ENCODE data around the gene FBXO44. TPM values are rescaled to one million over a fixed set of nuclear protein-coding genes. Genes with fewer than 3 reads are reported as not detected.
A peak's percentile ranks its signal among the peaks of the same experiment; 100 is the strongest.

The FBXO44 gene
- total RNA-seq, 2 experiments from 2014 or later, result 21.6 to 23.6 TPM

DNA sequence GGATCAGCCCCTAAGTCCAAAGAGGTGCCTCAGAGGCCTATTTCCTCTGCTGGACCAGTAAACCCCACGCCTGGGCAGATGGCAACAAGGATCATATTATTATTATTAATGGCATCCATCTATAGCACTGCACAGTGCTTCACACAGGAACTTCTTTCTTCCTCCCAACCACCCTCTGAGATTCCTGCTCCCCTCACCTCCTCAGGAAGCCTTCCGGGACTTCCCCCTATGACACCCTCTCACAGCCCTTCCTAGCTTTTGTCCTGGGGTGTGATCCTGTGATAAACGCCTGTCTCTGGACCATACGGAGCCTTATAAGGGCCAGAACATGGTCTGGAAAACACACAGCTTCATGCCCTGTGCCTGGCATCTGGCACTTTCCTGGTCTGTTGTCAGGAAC lies 3.7 kb upstream of the FBXO44 start:
- H3K36me3 Mint-ChIP-seq (ENCODE audit: low read depth), result no peaks in the 10 kb centered on the region
- H3K27me3 Mint-ChIP-seq (ENCODE audit: low read depth), result no peaks in the 10 kb centered on the region
- peak overlapping the region; percentile 55 for H3K4me3 Mint-ChIP-seq
- CTCF ChIA-PET, result interaction anchor here (0.6 to 4.1 kb wide), 22 partner anchors 9 to 613 kb away, joined by 3 to 27 read pairs (median 6); partner anchors contain the start of genes AGTRAP, CLCN6, FBXO6 and MAD2L2
- DNase-seq, result no peak
- intact Hi-C loops (cut with micrococcal nuclease), result loop anchor here (5.0 kb wide), 3 partner anchors 156 to 256 kb away; partner anchors contain the start of genes CLCN6 and MTHFR
- H3K27ac Mint-ChIP-seq, result no peak overlapping the region
- no peaks in the 10 kb centered on the region for H3K9me3 Mint-ChIP-seq
- peaks cover 25% of the 10 kb centered on the region for H3K4me1 Mint-ChIP-seq (ENCODE audit: low read depth)

DNA sequence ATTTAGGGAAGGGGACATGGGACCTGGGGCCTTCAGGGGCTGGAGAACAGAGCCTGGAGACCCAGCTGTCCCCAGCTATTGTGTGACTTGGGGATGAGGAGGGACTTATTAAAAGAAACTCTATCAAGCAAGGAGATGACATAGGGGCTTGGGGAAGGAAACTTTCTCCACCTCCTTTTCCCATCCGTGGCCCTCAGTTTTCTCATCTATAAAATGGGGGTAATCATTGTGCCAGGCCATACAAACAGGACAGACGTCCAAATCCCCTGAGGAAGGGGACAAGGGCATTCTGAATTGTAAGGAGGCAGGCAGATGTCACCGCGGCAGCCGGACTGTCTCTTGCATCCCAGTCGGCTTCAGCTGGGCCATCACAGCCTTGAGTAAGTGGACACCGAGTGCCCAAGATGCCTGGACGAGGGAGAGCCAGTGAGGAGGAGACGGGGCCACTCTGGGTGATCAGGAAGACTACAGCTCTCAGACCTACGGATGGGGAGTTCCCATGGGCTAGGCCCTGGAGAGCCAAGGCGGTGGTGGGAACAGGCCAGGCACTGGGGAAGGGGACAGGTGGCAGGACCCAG lies 2.4 kb upstream of the FBXO44 start:
- Mint-ChIP-seq H3K9me3 (no peaks in the 10 kb centered on the region), H3K27me3 (ENCODE audit: low read depth) (no peaks in the 10 kb centered on the region), H3K36me3 (ENCODE audit: low read depth) (no peaks in the 10 kb centered on the region), H3K4me1 (ENCODE audit: low read depth) (peaks cover 26% of the 10 kb centered on the region), H3K4me3 (no peak overlapping the region), H3K27ac (no peak overlapping the region)
- no peak for DNase-seq
- CTCF ChIA-PET, result interaction anchor here (0.6 to 4.1 kb wide), 10 partner anchors 9 to 375 kb away, joined by 3 to 27 read pairs (median 7); partner anchors contain the start of genes AGTRAP and FBXO6
- intact Hi-C loops (cut with micrococcal nuclease), result loop anchor here (5.0 kb wide), 3 partner anchors 155 to 255 kb away; partner anchors contain the start of genes CLCN6 and MTHFR

DNA sequence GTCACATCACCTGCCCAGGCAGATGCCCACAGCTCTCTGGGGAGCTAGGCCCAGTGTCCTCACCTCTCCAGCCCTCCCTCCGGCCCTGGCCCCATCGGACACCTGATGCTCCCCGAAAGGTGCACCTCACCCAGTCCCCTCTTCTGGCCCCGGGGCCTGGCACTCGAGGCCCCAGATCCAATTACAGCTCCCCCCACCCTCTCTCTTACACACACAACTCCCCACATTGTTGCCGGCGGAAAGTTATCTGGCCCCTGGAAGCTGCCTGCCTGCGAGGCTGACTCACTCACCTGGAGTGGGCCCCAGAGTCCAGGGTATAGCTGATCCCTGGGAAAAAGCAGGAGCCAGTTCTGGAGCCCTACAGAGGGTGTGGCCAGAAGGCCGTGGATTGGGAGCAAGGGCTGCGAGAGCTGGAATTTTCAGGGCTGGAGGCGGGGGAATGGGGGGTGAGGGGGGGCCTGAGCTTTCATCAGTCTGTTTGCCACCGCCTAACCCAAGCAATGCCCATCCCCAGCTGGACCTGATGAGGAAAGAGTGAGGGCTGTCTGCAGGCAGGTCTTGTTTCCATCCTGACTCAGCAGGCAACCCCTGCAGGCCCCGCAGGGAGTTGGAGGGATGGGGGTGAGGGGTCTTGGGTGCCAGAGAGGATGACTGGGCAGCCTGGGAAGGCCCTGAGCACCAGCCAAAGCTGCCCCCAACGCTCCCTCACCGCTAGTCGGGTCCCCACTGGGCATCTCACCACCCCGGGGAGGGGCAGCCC lies 1.4 kb upstream of the FBXO44 start:
- Mint-ChIP-seq H3K4me3 (peak overlapping the region; percentile 56), H3K27me3 (ENCODE audit: low read depth) (no peaks in the 10 kb centered on the region), H3K4me1 (ENCODE audit: low read depth) (peaks cover 26% of the 10 kb centered on the region), H3K27ac (no peak overlapping the region), H3K36me3 (ENCODE audit: low read depth) (no peaks in the 10 kb centered on the region), H3K9me3 (no peaks in the 10 kb centered on the region)
- CTCF ChIA-PET, result interaction anchor here (0.6 to 4.1 kb wide), 11 partner anchors 8 to 433 kb away, joined by 3 to 27 read pairs (median 5); partner anchors contain the start of gene FBXO6
- intact Hi-C loops (cut with micrococcal nuclease), result loop anchor here (5.0 kb wide), 3 partner anchors 154 to 254 kb away; partner anchors contain the start of genes CLCN6 and MTHFR
- no peak for DNase-seq

DNA sequence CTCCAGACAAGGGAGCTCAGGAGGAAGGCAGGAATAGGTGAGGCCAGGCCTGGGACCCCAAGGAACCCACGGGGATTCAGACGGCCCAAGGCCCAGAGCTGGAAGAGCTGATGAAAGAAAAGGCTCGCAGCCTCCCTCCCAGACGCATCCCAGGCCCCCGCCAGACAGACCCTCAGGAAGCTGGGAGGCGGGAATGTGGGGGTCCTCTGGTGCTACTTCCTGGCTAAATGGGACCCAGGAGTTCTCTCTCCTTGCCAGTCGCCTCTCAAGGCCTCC lies 878 bp upstream of the FBXO44 start:
- Mint-ChIP-seq H3K27ac (no peak overlapping the region), H3K4me3 (peak overlapping the region; percentile 56), H3K36me3 (ENCODE audit: low read depth) (no peaks in the 10 kb centered on the region), H3K27me3 (ENCODE audit: low read depth) (no peaks in the 10 kb centered on the region), H3K4me1 (ENCODE audit: low read depth) (peaks cover 26% of the 10 kb centered on the region), H3K9me3 (no peaks in the 10 kb centered on the region)
- intact Hi-C loops (cut with micrococcal nuclease), result loop anchor here (1.0 to 5.0 kb wide), 5 partner anchors 11 to 254 kb away; partner anchors contain the start of genes CLCN6, FBXO6, MAD2L2 and MTHFR
- CTCF ChIA-PET, result interaction anchor here (0.6 to 2.9 kb wide), 7 partner anchors 8 to 434 kb away, joined by 3 to 15 read pairs (median 5); partner anchors contain the start of gene FBXO6
- no peak for DNase-seq

DNA sequence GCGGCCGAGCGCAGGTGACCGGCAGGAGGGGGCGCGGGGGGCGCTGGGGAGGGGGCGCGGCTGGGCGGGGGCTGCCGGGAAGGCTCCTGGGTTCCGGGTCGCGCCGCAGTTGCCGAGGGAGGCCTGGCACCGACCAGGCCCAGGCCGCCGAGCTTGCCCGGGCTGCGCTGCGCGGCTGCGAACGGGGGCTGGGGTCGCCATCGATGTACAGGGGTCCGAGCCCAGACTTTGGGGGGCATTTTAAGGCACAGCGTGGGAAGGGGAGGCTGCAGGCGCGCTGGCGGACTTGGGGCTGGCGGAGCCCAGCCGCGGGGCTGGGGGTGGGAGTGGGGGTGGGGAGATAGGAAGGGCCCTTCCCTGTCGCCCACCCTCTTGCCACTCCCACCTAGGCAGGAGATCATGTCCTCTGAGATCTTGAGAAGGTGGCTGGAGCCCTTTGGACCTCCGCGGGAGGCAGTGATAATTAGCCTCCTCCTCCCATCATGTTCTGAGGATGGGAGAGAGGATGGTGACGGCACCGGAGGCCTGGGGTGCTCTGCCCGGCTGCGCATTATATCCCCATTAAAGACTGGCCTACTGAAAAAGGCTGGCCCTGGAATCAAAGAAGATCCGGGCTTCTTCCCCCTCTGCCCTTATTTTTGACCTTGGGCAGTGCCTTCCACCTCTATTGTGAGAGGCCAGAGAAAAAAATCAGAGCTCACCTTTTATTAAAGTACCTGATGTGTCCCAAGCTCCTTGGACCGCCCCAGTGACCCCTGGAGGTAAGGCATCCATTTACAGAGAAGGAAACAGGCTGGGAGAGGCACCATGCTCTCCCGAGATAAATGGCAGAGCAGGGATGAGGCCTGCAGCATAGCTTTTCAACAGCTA lies 497 bp downstream of the FBXO44 start:
- H3K9me3 Mint-ChIP-seq, result no peaks in the 10 kb centered on the region
- no peak overlapping the region for H3K27ac Mint-ChIP-seq
- H3K36me3 Mint-ChIP-seq (ENCODE audit: low read depth), result no peaks in the 10 kb centered on the region
- peaks cover 19% of the 10 kb centered on the region for H3K4me1 Mint-ChIP-seq (ENCODE audit: low read depth)
- intact Hi-C loops (cut with micrococcal nuclease), result loop anchor here (1.0 to 5.0 kb wide), 5 partner anchors 9 to 252 kb away; partner anchors contain the start of genes CLCN6, FBXO6, MAD2L2 and MTHFR
- no peaks in the 10 kb centered on the region for H3K27me3 Mint-ChIP-seq (ENCODE audit: low read depth)
- DNase-seq, result no peak
- peak overlapping the region; percentile 75 for H3K4me3 Mint-ChIP-seq
- CTCF ChIA-PET, result interaction anchor here (0.8 to 2.9 kb wide), 5 partner anchors 9 to 65 kb away, joined by 3 to 15 read pairs (median 4); partner anchors contain the start of gene FBXO6

DNA sequence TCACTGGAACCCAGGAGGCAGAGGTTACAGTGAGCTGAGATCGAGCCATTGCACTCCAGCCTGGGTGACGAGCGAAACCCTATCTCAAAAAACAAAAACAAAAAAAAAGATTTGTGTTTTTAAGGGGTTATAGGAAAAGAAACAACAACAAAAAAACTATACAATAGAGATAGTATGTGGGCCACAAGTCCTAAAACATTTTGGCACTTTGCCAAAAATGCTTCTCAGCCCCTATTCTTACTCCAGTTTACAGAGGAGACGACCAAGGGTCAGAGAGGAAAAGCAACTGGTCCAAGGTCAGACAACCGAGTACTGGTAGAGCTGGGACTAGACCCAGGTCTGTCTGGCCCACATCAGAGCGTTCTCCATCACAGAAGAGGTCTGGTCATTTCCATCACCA lies 3.0 kb downstream of the FBXO44 start:
- CTCF ChIA-PET, result interaction anchor here (0.5 to 1.0 kb wide), 2 partner anchors 16 to 557 kb away, joined by 3 to 4 read pairs; no protein-coding TSS in a partner anchor
- no peak overlapping the region for H3K27ac Mint-ChIP-seq
- H3K36me3 Mint-ChIP-seq (ENCODE audit: low read depth), result no peaks in the 10 kb centered on the region
- H3K27me3 Mint-ChIP-seq (ENCODE audit: low read depth), result no peaks in the 10 kb centered on the region
- DNase-seq, result no peak
- H3K4me1 Mint-ChIP-seq (ENCODE audit: low read depth), result peaks cover 9% of the 10 kb centered on the region
- H3K4me3 Mint-ChIP-seq, result no peak overlapping the region
- no peaks in the 10 kb centered on the region for H3K9me3 Mint-ChIP-seq
- intact Hi-C loops (cut with micrococcal nuclease), result no loop called here

DNA sequence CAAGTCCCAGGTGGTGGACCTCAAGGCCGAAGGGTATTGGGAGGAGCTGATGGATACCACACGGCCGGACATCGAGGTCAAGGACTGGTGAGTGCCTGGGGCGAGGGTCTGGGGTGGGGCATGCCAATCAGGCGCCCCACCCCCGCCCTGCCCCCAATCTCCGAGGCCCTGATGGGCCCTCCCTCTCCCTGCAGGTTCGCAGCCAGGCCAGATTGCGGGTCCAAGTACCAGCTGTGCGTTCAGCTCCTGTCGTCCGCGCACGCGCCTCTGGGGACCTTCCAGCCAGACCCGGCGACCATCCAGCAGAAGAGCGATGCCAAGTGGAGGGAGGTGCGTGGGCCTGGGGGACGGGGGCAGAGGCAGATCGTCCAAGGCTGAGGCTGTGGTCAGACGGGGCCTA lies 3.9 kb downstream of the FBXO44 start:
- no peak overlapping the region for H3K27ac Mint-ChIP-seq
- intact Hi-C loops (cut with micrococcal nuclease), result no loop called here
- H3K4me3 Mint-ChIP-seq, result no peak overlapping the region
- no peaks in the 10 kb centered on the region for H3K9me3 Mint-ChIP-seq
- H3K4me1 Mint-ChIP-seq (ENCODE audit: low read depth), result peaks cover 9% of the 10 kb centered on the region
- CTCF ChIA-PET, result interaction anchor here (0.7 kb wide), 1 partner anchor 12 kb away, joined by 3 read pairs; no protein-coding TSS in a partner anchor
- H3K27me3 Mint-ChIP-seq (ENCODE audit: low read depth), result no peaks in the 10 kb centered on the region
- no peaks in the 10 kb centered on the region for H3K36me3 Mint-ChIP-seq (ENCODE audit: low read depth)
- DNase-seq, result no peak

DNA sequence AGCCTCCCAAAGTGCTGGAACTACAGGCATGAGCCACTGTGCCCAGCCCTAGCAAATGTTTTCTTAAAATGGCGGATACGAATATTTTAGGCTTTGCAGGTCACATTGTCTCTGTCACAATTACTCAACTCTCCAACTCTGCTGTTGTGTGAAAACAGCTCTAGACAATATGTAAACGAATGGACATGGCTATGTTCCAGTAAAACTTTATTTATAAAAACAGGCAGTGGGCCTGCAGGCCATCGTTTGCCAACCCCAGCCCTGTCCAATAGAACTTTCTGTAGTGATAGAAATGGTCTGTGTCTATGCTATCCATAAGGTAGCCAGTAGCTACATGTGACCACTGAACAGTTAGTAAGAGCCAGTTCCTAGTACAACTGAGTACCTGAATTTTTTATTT lies 5.1 kb downstream of the FBXO44 start:
- intact Hi-C loops (cut with micrococcal nuclease), result no loop called here
- H3K36me3 Mint-ChIP-seq (ENCODE audit: low read depth), result no peaks in the 10 kb centered on the region
- H3K4me1 Mint-ChIP-seq (ENCODE audit: low read depth), result peaks cover 9% of the 10 kb centered on the region
- CTCF ChIA-PET, result interaction anchor here (0.7 to 1.0 kb wide), 2 partner anchors 9 to 233 kb away, joined by 4 to 5 read pairs; no protein-coding TSS in a partner anchor
- no peak overlapping the region for H3K27ac Mint-ChIP-seq
- no peak for DNase-seq
- no peaks in the 10 kb centered on the region for H3K9me3 Mint-ChIP-seq
- H3K4me3 Mint-ChIP-seq, result no peak overlapping the region
- H3K27me3 Mint-ChIP-seq (ENCODE audit: low read depth), result no peaks in the 10 kb centered on the region

DNA sequence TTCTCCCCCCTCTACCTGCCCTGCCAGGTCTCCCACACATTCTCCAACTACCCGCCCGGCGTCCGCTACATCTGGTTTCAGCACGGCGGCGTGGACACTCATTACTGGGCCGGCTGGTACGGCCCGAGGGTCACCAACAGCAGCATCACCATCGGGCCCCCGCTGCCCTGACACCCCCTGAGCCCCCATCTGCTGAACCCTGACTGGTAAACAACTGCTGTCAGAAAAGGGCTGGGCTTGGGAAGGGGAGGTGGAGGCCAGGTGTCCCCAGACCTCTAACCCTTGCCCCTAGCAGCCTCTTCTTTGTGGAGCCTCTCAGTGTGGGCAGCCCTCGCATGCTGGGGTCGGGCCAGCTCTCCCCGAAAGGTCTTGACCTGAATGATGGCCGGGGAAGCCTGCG lies 6.4 kb downstream of the FBXO44 start:
- DNase-seq, result no peak
- Mint-ChIP-seq H3K27me3 (ENCODE audit: low read depth) (no peaks in the 10 kb centered on the region), H3K27ac (no peak overlapping the region), H3K4me3 (no peak overlapping the region), H3K9me3 (no peaks in the 10 kb centered on the region), H3K36me3 (ENCODE audit: low read depth) (no peaks in the 10 kb centered on the region), H3K4me1 (ENCODE audit: low read depth) (no peaks in the 10 kb centered on the region)
- CTCF ChIA-PET, result interaction anchor here (1.2 to 4.7 kb wide), 2 partner anchors 10 to 35 kb away, joined by 4 to 27 read pairs; no protein-coding TSS in a partner anchor
- intact Hi-C loops (cut with micrococcal nuclease), result no loop called here

DNA sequence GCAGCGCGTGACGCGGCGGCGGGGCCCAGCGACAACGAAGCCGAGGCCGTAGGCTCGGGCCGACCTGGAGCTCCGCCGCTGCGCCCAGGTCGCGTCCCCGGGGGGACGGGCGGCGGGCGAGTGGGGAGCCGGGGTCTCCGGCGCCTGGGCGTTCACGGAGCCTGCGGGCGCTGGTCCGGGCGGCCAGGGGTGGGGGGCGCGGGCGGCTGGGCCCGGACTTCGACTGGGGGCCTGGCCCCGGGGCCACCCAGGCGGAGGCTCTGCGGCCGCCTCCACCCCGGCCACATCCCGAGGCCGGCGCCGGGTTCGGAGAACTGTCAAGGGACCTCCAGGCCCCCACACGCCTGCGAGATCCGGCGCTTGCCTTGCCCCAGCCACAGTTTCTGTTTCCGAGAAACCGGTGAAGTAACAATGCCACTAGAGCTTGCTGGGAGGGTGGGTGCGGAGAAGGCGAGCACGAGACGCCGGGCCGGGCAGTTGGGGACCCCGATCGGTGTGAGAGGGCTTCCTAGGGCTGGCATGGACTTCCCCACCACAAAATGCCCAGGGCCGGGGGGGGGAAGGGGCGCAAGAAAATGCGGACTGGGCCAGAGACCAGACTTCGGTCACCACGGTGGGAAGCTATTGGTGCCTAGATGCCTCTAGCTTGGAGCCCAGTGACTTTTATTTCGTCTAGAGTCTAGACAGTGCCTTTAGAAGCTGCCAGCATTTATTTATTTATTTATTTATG lies 9.8 kb downstream of the FBXO44 start:
- DNase-seq, result peak; percentile 59
- CTCF ChIA-PET, result interaction anchor here (0.6 to 4.7 kb wide), 17 partner anchors 9 to 142 kb away, joined by 3 to 28 read pairs (median 3); partner anchors contain the start of genes FBXO2, FBXO44 and MAD2L2
- peaks cover 6% of the 10 kb centered on the region for H3K4me1 Mint-ChIP-seq (ENCODE audit: low read depth)
- H3K4me3 Mint-ChIP-seq, result peak overlapping the region; percentile 82
- H3K27me3 Mint-ChIP-seq (ENCODE audit: low read depth), result no peaks in the 10 kb centered on the region
- peak overlapping the region; percentile 65 for H3K27ac Mint-ChIP-seq
- H3K36me3 Mint-ChIP-seq (ENCODE audit: low read depth), result no peaks in the 10 kb centered on the region
- no peaks in the 10 kb centered on the region for H3K9me3 Mint-ChIP-seq
- intact Hi-C loops (cut with micrococcal nuclease), result loop anchor here (1.0 kb wide), 2 partner anchors 10 to 55 kb away; partner anchors contain the start of genes FBXO2 and FBXO44

DNA sequence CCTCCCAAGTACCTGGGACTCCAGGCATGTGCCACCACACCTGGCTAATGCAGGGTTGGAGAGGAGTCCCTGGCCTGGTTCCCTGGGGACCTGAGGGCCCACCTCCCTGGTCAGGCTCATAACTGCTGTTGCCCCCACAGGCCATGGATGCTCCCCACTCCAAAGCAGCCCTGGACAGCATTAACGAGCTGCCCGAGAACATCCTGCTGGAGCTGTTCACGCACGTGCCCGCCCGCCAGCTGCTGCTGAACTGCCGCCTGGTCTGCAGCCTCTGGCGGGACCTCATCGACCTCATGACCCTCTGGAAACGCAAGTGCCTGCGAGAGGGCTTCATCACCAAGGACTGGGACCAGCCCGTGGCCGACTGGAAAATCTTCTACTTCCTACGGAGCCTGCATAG lies 13.8 kb downstream of the FBXO44 start:
- intact Hi-C loops (cut with micrococcal nuclease), result no loop called here
- Mint-ChIP-seq H3K27ac (no peak overlapping the region), H3K4me1 (ENCODE audit: low read depth) (peaks cover 6% of the 10 kb centered on the region), H3K27me3 (ENCODE audit: low read depth) (no peaks in the 10 kb centered on the region), H3K9me3 (no peaks in the 10 kb centered on the region), H3K36me3 (ENCODE audit: low read depth) (peaks cover 4% of the 10 kb centered on the region), H3K4me3 (no peak overlapping the region)
- CTCF ChIA-PET, result no interaction called here
- no peak for DNase-seq
